Measurements from ENCODE around the gene VPS51. TPM values are rescaled to one million over a fixed set of nuclear protein-coding genes. Genes with fewer than 3 reads are reported as not detected.

VPS51 gene
- total RNA-seq, 2 experiments from 2014 or later: 119 to 214 TPM

- intact Hi-C loops (cut with micrococcal nuclease; ENCODE audit: unreplicated experiment): no loop called here
- ChIA-PET CTCF (ENCODE audit: unreplicated experiment) (no interaction called here), POLR2A (interaction anchor here (0.6 kb wide), 1 partner anchor 387 kb away, joined by 3 read pairs; no protein-coding TSS in a partner anchor)
- Histone ChIP-seq H3K9me2 (ENCODE audit: insufficient read depth, low read length) (no peaks in the 10 kb centered on the region), H3K79me2 (ENCODE audit: insufficient read depth, low read depth, low read length) (no peaks in the 10 kb centered on the region), H3K4me3 (ENCODE audit: low read depth, low read length, poor library complexity, severe bottlenecking) (no peak overlapping the region), H3K4me2 (ENCODE audit: low read length) (no peak overlapping the region), H3K9me3 (ENCODE audit: low read length) (no peaks in the 10 kb centered on the region), H3K36me3 (ENCODE audit: insufficient read depth, low read length) (no peaks in the 10 kb centered on the region), H3K4me1 (ENCODE audit: insufficient read depth, low read length, poor library complexity, severe bottlenecking) (peaks cover 46% of the 10 kb centered on the region), H2AFZ (ENCODE audit: low read length) (no peak overlapping the region), H4K20me1 (ENCODE audit: insufficient read depth, low read length) (no peaks in the 10 kb centered on the region), H3K27ac (ENCODE audit: low read depth, low read length, poor library complexity, severe bottlenecking) (no peak overlapping the region)
- DNase-seq (ENCODE audit: low spot score): no peak
- TF ChIP-seq, protein P1, sequence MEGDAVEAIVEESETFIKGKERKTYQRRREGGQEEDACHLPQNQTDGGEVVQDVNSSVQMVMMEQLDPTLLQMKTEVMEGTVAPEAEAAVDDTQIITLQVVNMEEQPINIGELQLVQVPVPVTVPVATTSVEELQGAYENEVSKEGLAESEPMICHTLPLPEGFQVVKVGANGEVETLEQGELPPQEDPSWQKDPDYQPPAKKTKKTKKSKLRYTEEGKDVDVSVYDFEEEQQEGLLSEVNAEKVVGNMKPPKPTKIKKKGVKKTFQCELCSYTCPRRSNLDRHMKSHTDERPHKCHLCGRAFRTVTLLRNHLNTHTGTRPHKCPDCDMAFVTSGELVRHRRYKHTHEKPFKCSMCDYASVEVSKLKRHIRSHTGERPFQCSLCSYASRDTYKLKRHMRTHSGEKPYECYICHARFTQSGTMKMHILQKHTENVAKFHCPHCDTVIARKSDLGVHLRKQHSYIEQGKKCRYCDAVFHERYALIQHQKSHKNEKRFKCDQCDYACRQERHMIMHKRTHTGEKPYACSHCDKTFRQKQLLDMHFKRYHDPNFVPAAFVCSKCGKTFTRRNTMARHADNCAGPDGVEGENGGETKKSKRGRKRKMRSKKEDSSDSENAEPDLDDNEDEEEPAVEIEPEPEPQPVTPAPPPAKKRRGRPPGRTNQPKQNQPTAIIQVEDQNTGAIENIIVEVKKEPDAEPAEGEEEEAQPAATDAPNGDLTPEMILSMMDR (conservative IDR thresholded peaks at IDR 0.05; ENCODE audit: low read length): no peak
- no peak for TF ChIP-seq EZH2phosphoT487 (IDR thresholded peaks at IDR 0.05; ENCODE audit: borderline replicate concordance, low read depth, low read length)
- no TSS peak for BruUV-seq (replicated peaks)
Measured at GRCh38 chr11:65056999-65057398, 39.0 kb upstream of the VPS51 start.

- H3K9me3 ChIP-seq (ENCODE audit: low read length): no peaks in the 10 kb centered on the region
- peaks cover 46% of the 10 kb centered on the region for H3K4me1 ChIP-seq (ENCODE audit: insufficient read depth, low read length, poor library complexity, severe bottlenecking)
- no TSS peak for BruUV-seq (replicated peaks)
- no peaks in the 10 kb centered on the region for H3K9me2 ChIP-seq (ENCODE audit: insufficient read depth, low read length)
- H4K20me1 ChIP-seq (ENCODE audit: insufficient read depth, low read length): no peaks in the 10 kb centered on the region
- no peak overlapping the region for H3K4me3 ChIP-seq (ENCODE audit: low read depth, low read length, poor library complexity, severe bottlenecking)
- no peak overlapping the region for H3K27ac ChIP-seq (ENCODE audit: low read depth, low read length, poor library complexity, severe bottlenecking)
- H2AFZ ChIP-seq (ENCODE audit: low read length): no peak overlapping the region
- no peak overlapping the region for H3K4me2 ChIP-seq (ENCODE audit: low read length)
- intact Hi-C loops (cut with micrococcal nuclease; ENCODE audit: unreplicated experiment): no loop called here
- no peak for DNase-seq (ENCODE audit: low spot score)
- TF ChIP-seq, protein P1 (conservative IDR thresholded peaks at IDR 0.05; ENCODE audit: low read length): no peak
- TF ChIP-seq EZH2phosphoT487 (IDR thresholded peaks at IDR 0.05; ENCODE audit: borderline replicate concordance, low read depth, low read length): no peak
- ChIA-PET POLR2A (interaction anchor here (0.6 kb wide), 2 partner anchors 24 to 387 kb away, joined by 3 to 4 read pairs; no protein-coding TSS in a partner anchor), CTCF (ENCODE audit: unreplicated experiment) (no interaction called here)
- H3K36me3 ChIP-seq (ENCODE audit: insufficient read depth, low read length): no peaks in the 10 kb centered on the region
- H3K79me2 ChIP-seq (ENCODE audit: insufficient read depth, low read depth, low read length): no peaks in the 10 kb centered on the region
Measured at GRCh38 chr11:65057526-65057925, 38.5 kb upstream of the VPS51 start.

GRCh38 chr11:65058012-65058411 is 38.0 kb upstream of the VPS51 start:
- no peak overlapping the region for H3K27ac ChIP-seq (ENCODE audit: low read depth, low read length, poor library complexity, severe bottlenecking)
- no TSS peak for BruUV-seq (replicated peaks)
- ChIA-PET CTCF (ENCODE audit: unreplicated experiment) (interaction anchor here (0.6 kb wide), 1 partner anchor 31 kb away, joined by 3 read pairs; the partner anchor contains the start of gene SNX15), POLR2A (interaction anchor here (0.6 kb wide), 1 partner anchor 24 kb away, joined by 4 read pairs; no protein-coding TSS in a partner anchor)
- H3K4me2 ChIP-seq (ENCODE audit: low read length): no peak overlapping the region
- peaks cover 44% of the 10 kb centered on the region for H3K4me1 ChIP-seq (ENCODE audit: insufficient read depth, low read length, poor library complexity, severe bottlenecking)
- intact Hi-C loops (cut with micrococcal nuclease; ENCODE audit: unreplicated experiment): no loop called here
- no peak overlapping the region for H2AFZ ChIP-seq (ENCODE audit: low read length)
- H4K20me1 ChIP-seq (ENCODE audit: insufficient read depth, low read length): no peaks in the 10 kb centered on the region
- H3K9me2 ChIP-seq (ENCODE audit: insufficient read depth, low read length): no peaks in the 10 kb centered on the region
- no peak overlapping the region for H3K4me3 ChIP-seq (ENCODE audit: low read depth, low read length, poor library complexity, severe bottlenecking)
- H3K36me3 ChIP-seq (ENCODE audit: insufficient read depth, low read length): no peaks in the 10 kb centered on the region
- DNase-seq (ENCODE audit: low spot score): no peak
- H3K9me3 ChIP-seq (ENCODE audit: low read length): no peaks in the 10 kb centered on the region
- H3K79me2 ChIP-seq (ENCODE audit: insufficient read depth, low read depth, low read length): no peaks in the 10 kb centered on the region
- TF ChIP-seq, protein P1 (conservative IDR thresholded peaks at IDR 0.05; ENCODE audit: low read length): no peak
- TF ChIP-seq EZH2phosphoT487 (IDR thresholded peaks at IDR 0.05; ENCODE audit: borderline replicate concordance, low read depth, low read length): no peak

All from OCI-LY7 (cell line).